K562 (cell line): ENCODE measurements around the gene KISS1. TPM values are rescaled to one million over a fixed set of nuclear protein-coding genes. Genes with fewer than 3 reads are reported as not detected.
A peak's percentile ranks its signal among the peaks of the same experiment; 100 is the strongest.

Source experiments
- ATAC-seq: fragments of 200-7000 bp; cut with Tn5 transposase; 3 replicates; pipeline ENCODE4 v1.9.1; 2020; ENCODE audit warnings: moderate library complexity
- BruUV-seq: library from RNA; stranded (reverse); fragments of 400-500 nt; replicated peaks from 2 replicates; lab custom pipeline; 2021; lab: Mats Ljungman, UMichigan
- CTCF ChIA-PET: fragments of 300-600 bp; formaldehyde crosslinking; extraction: SDS; loops from one replicate; lab custom pipeline; 2021; ENCODE audit warnings: low intra/inter-chr PET ratio; lab: Yijun Ruan, JAX
- POLR2A ChIA-PET: fragments of 300-600, 350-650 bp; sonication (Branson Sonifier 250); formaldehyde crosslinking; extraction: SDS; loops from one replicate; lab custom pipeline; 2021; ENCODE audit warnings: antibody characterized with exemption, inconsistent platforms; lab: Yijun Ruan, JAX
- DNase-seq, 4 experiments: peaks; one replicate each; pipeline versions ENCODE4 v3.0.0 to v3.0.0-alpha.2; 2011 to 2018; ENCODE audit warnings: low spot score in 3 of 4, mixed read lengths in 3 of 4; ENCODE audit errors: extremely low read depth in 1 of 4
- FAIRE-seq: peaks from 2 replicates; lab custom pipeline; 2011; peaks lifted over from hg19 to GRCh38; lab: Jason Lieb, UNC
- H2AFZ ChIP-seq: 2 replicates; pipeline ENCODE4 v1.6.0; 2011; ENCODE audit warnings: low read depth, low read length, control low read depth, inconsistent platforms
- H3K27ac ChIP-seq: fragments of 200-600 bp; 3 replicates; pipeline ENCODE4 v1.8.0; 2011; ENCODE audit warnings: low read depth, mild to moderate bottlenecking, control low read depth, inconsistent platforms, low read length, moderate library complexity, mixed read lengths; ENCODE audit errors: extremely low read depth
- H3K27me3 ChIP-seq, 2 experiments: fragments of 300-600 bp in 1 of 2; 2 replicates in 1 of 2; 3 replicates in 1 of 2; pipeline versions ENCODE4 v1.6.0 to v1.8.0; 2011; ENCODE audit warnings: inconsistent platforms in 2 of 2, low read length in 2 of 2, mild to moderate bottlenecking in 1 of 2, mixed read lengths in 1 of 2, moderate library complexity in 1 of 2; ENCODE audit not compliant: control insufficient read depth in 2 of 2, insufficient read depth in 2 of 2
- H3K36me3 ChIP-seq: fragments of 300-600 bp; 3 replicates; pipeline ENCODE4 v1.8.0; 2011; ENCODE audit warnings: mild to moderate bottlenecking, low read length, inconsistent platforms; ENCODE audit not compliant: control insufficient read depth, insufficient read depth
- H3K4me1 ChIP-seq, 2 experiments: fragments of 200-600 bp in 1 of 2; replicated peaks in 1 of 2; 2 replicates in 1 of 2; 3 replicates in 1 of 2; pipeline versions ENCODE4 v1.5.1 to v1.8.0; 2011; ENCODE audit warnings: inconsistent platforms in 2 of 2, low read length in 2 of 2, mild to moderate bottlenecking in 1 of 2, mixed read lengths in 1 of 2, moderate library complexity in 1 of 2; ENCODE audit not compliant: control insufficient read depth in 2 of 2, insufficient read depth in 2 of 2
- H3K4me2 ChIP-seq: 2 replicates; pipeline ENCODE4 v1.6.1; 2011; ENCODE audit warnings: low read length, control low read depth, inconsistent platforms, mixed read lengths; ENCODE audit not compliant: insufficient read depth
- H3K4me3 ChIP-seq: fragments of 200-600 bp; sonication (generic), shearing (Covaris generic); 2 replicates; pipeline ENCODE4 v1.5.1; 2016; ENCODE audit warnings: control low read depth, inconsistent platforms
- H3K79me2 ChIP-seq: fragments of 200-600 bp; 3 replicates; pipeline ENCODE4 v1.8.0; 2011; ENCODE audit warnings: low read length, inconsistent platforms; ENCODE audit not compliant: control insufficient read depth, insufficient read depth
- H3K9ac ChIP-seq, 2 experiments: 2 replicates each; pipeline versions ENCODE4 v1.6.0 to v1.6.1; 2011; ENCODE audit warnings: low read depth in 2 of 2, low read length in 2 of 2, control low read depth in 1 of 2, inconsistent platforms in 1 of 2, mild to moderate bottlenecking in 1 of 2, mixed read lengths in 1 of 2; ENCODE audit not compliant: insufficient read depth in 1 of 2
- H3K9me1 ChIP-seq: one replicate; pipeline ENCODE4 v1.6.0; 2011; ENCODE audit warnings: inconsistent platforms, mild to moderate bottlenecking, low read length, moderate library complexity; ENCODE audit not compliant: control insufficient read depth, insufficient read depth
- H3K9me3 ChIP-seq: replicated peaks from 2 replicates; pipeline ENCODE4 v1.5.1; 2011; ENCODE audit warnings: low read depth, low read length, inconsistent platforms; ENCODE audit not compliant: control insufficient read depth, insufficient read depth
- H4K20me1 ChIP-seq: replicated peaks from 2 replicates; pipeline ENCODE4 v1.6.1; 2011; ENCODE audit warnings: low read length, inconsistent platforms, mixed read lengths; ENCODE audit not compliant: control insufficient read depth, insufficient read depth
- DEAF1 ChIP-seq: fragments of 450-650 bp; formaldehyde crosslinking; IDR thresholded peaks from 2 replicates; pipeline ENCODE4 v1.4.0; 2020; ENCODE audit warnings: mild to moderate bottlenecking, moderate library complexity
- HOMEZ ChIP-seq: fragments of 250-450 bp; sonication (Bioruptor Pico); IDR thresholded peaks from 2 replicates; pipeline ENCODE4 v1.4.0; 2020; ENCODE audit warnings: mild to moderate bottlenecking, moderate library complexity
- WGBS: fragments of 100-300 bp; shearing (Covaris generic); methylation state at CpG from one replicate; pipeline ENCODE4 v1.1.6; 2016; ENCODE audit warnings: low coverage, mixed read lengths; ENCODE audit not compliant: insufficient coverage; ENCODE audit errors: missing lambda C conversion rate; 5-methylcytosine and 5-hydroxymethylcytosine counted together
- in situ Hi-C: fragments of 300-500 bp; cut with MboI; formaldehyde crosslinking; loops from 4 replicates; pipeline ENCODE4 v1.15.0; 2018; ENCODE audit warnings: inconsistent platforms, mixed read lengths
- intact Hi-C: fragments of 100-400 bp; cut with micrococcal nuclease; formaldehyde crosslinking; loops from 2 replicates; pipeline ENCODE4 v1.14.2; 2022
- polyA plus RNA-seq, 8 experiments: library from polyadenylated mRNA; depleted of rRNA in 4 of 8; stranded (reverse) in 5 of 8; unstranded in 3 of 8; fragments of >200 nt; fragmentation: Nextera tagmentation in 2 of 8; fragmentation: Illumina TruSeq in 1 of 8; extraction: Ambion mirVana in 2 of 8; extraction: Trizol in 1 of 8; gene quantifications; 2 replicates each; pipeline versions ENCODE4 v1.2.1 to v1.2.3, GENCODE V29; 2011 to 2014; ENCODE audit warnings: inconsistent platforms in 1 of 8, missing spikeins in 1 of 8
- total RNA-seq, 7 experiments: library from RNA; depleted of rRNA in 6 of 7; stranded (reverse); fragments of >200 nt in 6 of 7; fragmentation: Illumina TruSeq in 2 of 7; extraction: Trizol in 2 of 7; gene quantifications; 2 replicates each; pipeline versions ENCODE4 v1.2.1 to v1.2.3, GENCODE V29; 2011 to 2021; ENCODE audit warnings: low replicate concordance in 1 of 7

The KISS1 gene
- total and polyA plus RNA-seq, 9 of the 15 experiments (the other 6 are each of a cell fraction or from before 2014, with no cell fraction given): 0.31 TPM; not detected in 8

GRCh38 chr1:204221271-204221670, 25.0 kb upstream of the KISS1 start:
- H3K9me3 ChIP-seq: no peaks in the 10 kb centered on the region
- no peak overlapping the region for H3K4me3 ChIP-seq
- no peaks in the 10 kb centered on the region for H3K36me3 ChIP-seq
- intact Hi-C loops: no loop called here
- H3K79me2 ChIP-seq: no peaks in the 10 kb centered on the region
- POLR2A ChIA-PET: no interaction called here
- CTCF ChIA-PET: no interaction called here
- peaks cover 0 to 4% of the 10 kb centered on the region in 2 experiments; a peak in 2 of 5 replicates for H3K4me1 ChIP-seq
- H3K9me1 ChIP-seq: no peaks in the 10 kb centered on the region
- WGBS: 3% methylated on average over 11 of the region's 11 CpGs
- H3K4me2 ChIP-seq: no peak overlapping the region
- no peak overlapping the region for H3K9ac ChIP-seq
- DNase-seq (no peak), FAIRE-seq (no peak), ATAC-seq (no peak)
- H3K27me3 ChIP-seq: peaks cover 14 to 56% of the 10 kb centered on the region in 2 experiments
- no peak overlapping the region for H2AFZ ChIP-seq
- in situ Hi-C loops: no loop called here
- TF ChIP-seq DEAF1: no peak
- 0 out of 2 replicates have a peak, but pooled peaks have one; percentile 31 for TF ChIP-seq HOMEZ (CRISPR knock-in tag)
- H3K27ac ChIP-seq: no peak overlapping the region
- peaks cover 15% of the 10 kb centered on the region for H4K20me1 ChIP-seq
- BruUV-seq: no TSS peak
